DMS114 treated with DMSO at 0.1 percent for 48 hours (cell line): ENCODE data around the gene SPC25.

Experiments
- DNase-seq: peaks from one replicate; lab custom pipeline; 2025; ENCODE audit not compliant: unreplicated experiment; lab: John Stamatoyannopoulos, UW

SPC25 gene

GRCh38 chr2:168848225-168848624 lies 42.0 kb downstream of the SPC25 start:
- no peak for DNase-seq

- no peak for DNase-seq
These were observed 47.0 kb downstream of the SPC25 start for GRCh38 chr2:168843253-168843652.

GRCh38 chr2:168841445-168841844 lies 48.8 kb downstream of the SPC25 start:
- no peak for DNase-seq

GRCh38 chr2:168835969-168836368 lies 54.3 kb downstream of the SPC25 start:
- no peak for DNase-seq

- DNase-seq, result no peak
These were observed 58.6 kb downstream of the SPC25 start for GRCh38 chr2:168831662-168832061.

GRCh38 chr2:168830958-168831357 lies 59.3 kb downstream of the SPC25 start:
- no peak for DNase-seq

- no peak for DNase-seq
These were observed 65.1 kb downstream of the SPC25 start for GRCh38 chr2:168825126-168825525.

- no peak for DNase-seq
These were observed 68.2 kb downstream of the SPC25 start for GRCh38 chr2:168821992-168822391.

GRCh38 chr2:168821577-168821976 lies 68.7 kb downstream of the SPC25 start:
- DNase-seq, result no peak
